Renal cortical epithelial cell (primary cell): ENCODE measurements around the gene CSF2RB. TPM values are rescaled to one million over a fixed set of nuclear protein-coding genes. Genes with fewer than 3 reads are reported as not detected.

ENCODE experiments used
- DNase-seq: peaks from one replicate; pipeline ENCODE4 v3.0.0-alpha.2; 2011; ENCODE audit warnings: low read depth
- total RNA-seq: library from RNA; depleted of rRNA; stranded (reverse); fragments of >200 nt; gene quantifications from 2 replicates; pipeline ENCODE4 v1.2.3, GENCODE V29; 2014

The CSF2RB gene
- total RNA-seq = under 0.01 TPM in 1 of 2 replicates, not detected in the other

- DNase-seq = no peak
Measured at GRCh38 chr22:36913427-36914389, at the start of gene CSF2RB. Gene CSF2RB, plus strand, starts transcription at chr22:36913628. Its CDS starts 8,580 bp downstream, at chr22:36922208.

- DNase-seq = no peak
Measured at GRCh38 chr22:36863979-36864378, 49.4 kb upstream of the CSF2RB start.

GRCh38 chr22:36864454-36865215, 48.8 kb upstream of the CSF2RB start:
- DNase-seq = no peak

GRCh38 chr22:36865346-36865745, 48.1 kb upstream of the CSF2RB start:
- DNase-seq = no peak

- DNase-seq = no peak
Measured at GRCh38 chr22:36867695-36868094, 45.7 kb upstream of the CSF2RB start.

GRCh38 chr22:36868546-36869181, 44.8 kb upstream of the CSF2RB start:
- no peak for DNase-seq

- no peak for DNase-seq
Measured at GRCh38 chr22:36870250-36870649, 43.2 kb upstream of the CSF2RB start.

GRCh38 chr22:36871669-36872081, 41.8 kb upstream of the CSF2RB start:
- peak; percentile 4 for DNase-seq

GRCh38 chr22:36872084-36872483, 41.3 kb upstream of the CSF2RB start:
- no peak for DNase-seq

GRCh38 chr22:36872866-36873498, 40.4 kb upstream of the CSF2RB start:
- DNase-seq = no peak

GRCh38 chr22:36873614-36874308, 39.7 kb upstream of the CSF2RB start:
- DNase-seq = peak; percentile 92

- DNase-seq = no peak
Measured at GRCh38 chr22:36874309-36874696, 39.1 kb upstream of the CSF2RB start.

- no peak for DNase-seq
Measured at GRCh38 chr22:36874736-36875135, 38.7 kb upstream of the CSF2RB start.

- DNase-seq = no peak
Measured at GRCh38 chr22:36875741-36876140, 37.7 kb upstream of the CSF2RB start.

GRCh38 chr22:36879775-36880174, 33.7 kb upstream of the CSF2RB start:
- no peak for DNase-seq

GRCh38 chr22:36881504-36882245, 31.8 kb upstream of the CSF2RB start:
- DNase-seq = no peak

GRCh38 chr22:36884349-36885158, 28.9 kb upstream of the CSF2RB start:
- no peak for DNase-seq

- no peak for DNase-seq
Measured at GRCh38 chr22:36885474-36885873, 28.0 kb upstream of the CSF2RB start.

- DNase-seq = no peak
Measured at GRCh38 chr22:36886016-36886415, 27.4 kb upstream of the CSF2RB start.

GRCh38 chr22:36887162-36887561, 26.3 kb upstream of the CSF2RB start:
- DNase-seq = no peak
